PC-3 (cell line): ENCODE measurements around the gene PLCXD1. TPM values are rescaled to one million over a fixed set of nuclear protein-coding genes. Genes with fewer than 3 reads are reported as not detected.

Experiments used
- ATAC-seq: fragments of 200-7000 bp; cut with Tn5 transposase; 2 replicates; pipeline ENCODE4 v1.9.1; 2020; ENCODE audit warnings: mild to moderate bottlenecking, moderate library complexity
- BruUV-seq: library from RNA; stranded (reverse); fragments of 400-500 nt; replicated peaks from 2 replicates; lab custom pipeline; 2021; lab: Mats Ljungman, UMichigan
- CTCF ChIA-PET: fragments of 300-600 bp; sonication (Branson Sonifier 250); formaldehyde crosslinking; loops from one replicate; lab custom pipeline; 2022; ENCODE audit warnings: antibody characterized with exemption; lab: Charles Lee
- POLR2A ChIA-PET: fragments of 300-600 bp; sonication (Branson Sonifier 250); formaldehyde crosslinking; loops from one replicate; lab custom pipeline; 2022; ENCODE audit warnings: antibody characterized with exemption; ENCODE audit not compliant: unreplicated experiment; lab: Charles Lee
- DNase-seq: peaks from one replicate; pipeline ENCODE4 v3.0.0-alpha.2; 2015
- H2AFZ ChIP-seq: fragments of 300-600 bp; sonication (generic); 2 replicates; pipeline ENCODE4 v1.6.0; 2016; ENCODE audit warnings: antibody characterized with exemption, low read length
- H3F3A ChIP-seq: fragments of 300-600 bp; sonication (generic); one replicate; pipeline ENCODE4 v1.6.0; 2017; ENCODE audit warnings: antibody characterized with exemption, low read length, control low read depth, mild to moderate bottlenecking; ENCODE audit not compliant: unreplicated experiment
- H3K27ac ChIP-seq: fragments of 300-600 bp; sonication (generic); 2 replicates; pipeline ENCODE4 v1.5.1; 2016; ENCODE audit warnings: mild to moderate bottlenecking, low read length
- H3K27me3 ChIP-seq: fragments of 300-600 bp; sonication (generic); 2 replicates; pipeline ENCODE4 v1.6.1; 2016; ENCODE audit warnings: low read length, mixed read lengths
- H3K36me3 ChIP-seq: fragments of 300-600 bp; sonication (generic); 2 replicates; pipeline ENCODE4 v1.6.1; 2016; ENCODE audit warnings: low read depth, mixed run types, low read length, mixed read lengths
- H3K4me1 ChIP-seq: fragments of 300-600 bp; sonication (generic); 2 replicates; pipeline ENCODE4 v1.5.1; 2016; ENCODE audit warnings: low read length; ENCODE audit not compliant: insufficient read depth
- H3K4me2 ChIP-seq: fragments of 300-600 bp; sonication (generic); 2 replicates; pipeline ENCODE4 v1.6.0; 2016; ENCODE audit warnings: low read length
- H3K4me3 ChIP-seq: fragments of 300-600 bp; sonication (generic); 2 replicates; pipeline ENCODE4 v1.5.1; 2016; ENCODE audit warnings: mild to moderate bottlenecking, low read length, mixed read lengths
- H3K79me2 ChIP-seq: fragments of 300-600 bp; sonication (generic); 2 replicates; pipeline ENCODE4 v1.6.1; 2017; ENCODE audit warnings: low read length, mixed read lengths
- H3K9ac ChIP-seq: fragments of 300-600 bp; sonication (generic); 2 replicates; pipeline ENCODE4 v1.6.0; 2016; ENCODE audit warnings: mild to moderate bottlenecking, low read length
- H3K9me2 ChIP-seq: fragments of 300-600 bp; sonication (generic); replicated peaks from 2 replicates; pipeline ENCODE4 v1.6.1; 2016; ENCODE audit warnings: mixed run types, low read length, mixed read lengths
- H3K9me3 ChIP-seq: fragments of 300-600 bp; sonication (generic); 2 replicates; pipeline ENCODE4 v1.6.1; 2016; ENCODE audit warnings: low read length, mixed read lengths
- H4K20me1 ChIP-seq: fragments of 300-600 bp; sonication (generic); 2 replicates; pipeline ENCODE4 v1.6.1; 2016; ENCODE audit warnings: low read length, mixed read lengths
- CTCF ChIP-seq: fragments of 300-600 bp; sonication (generic); conservative IDR thresholded peaks from 2 replicates; pipeline ENCODE4 v1.5.1; 2017; ENCODE audit warnings: antibody characterized with exemption, low read depth, mild to moderate bottlenecking, low read length
- EZH2 ChIP-seq: fragments of 300-600 bp; sonication (generic); IDR thresholded peaks from one replicate; pipeline ENCODE4 v1.6.1; 2017; ENCODE audit warnings: antibody characterized with exemption, mild to moderate bottlenecking, low read length; ENCODE audit not compliant: unreplicated experiment
- EZH2phosphoT487 ChIP-seq: fragments of 300-600 bp; sonication (generic); IDR thresholded peaks from 2 replicates; pipeline ENCODE4 v1.6.1; 2018; ENCODE audit warnings: mild to moderate bottlenecking, antibody characterized with exemption, low read length, borderline replicate concordance
- intact Hi-C: fragments of 100-400 bp; cut with micrococcal nuclease; formaldehyde crosslinking; loops from 2 replicates; pipeline ENCODE4 v1.9.0; 2023
- total RNA-seq: library from RNA; depleted of rRNA; stranded (reverse); fragments of >200 nt; gene quantifications from 2 replicates; pipeline ENCODE4 v1.2.3, GENCODE V29; 2014

The PLCXD1 gene
- total RNA-seq, 1 experiment from 2014 or later: 25.7 TPM

GRCh38 chrX:351736-352135 lies 70.6 kb downstream of the PLCXD1 start:
- TF ChIP-seq EZH2 (no peak), EZH2phosphoT487 (no peak), CTCF (no peak)
- Histone ChIP-seq H3K27ac (no peak overlapping the region), H4K20me1 (no peaks in the 10 kb centered on the region), H3K4me3 (no peak overlapping the region), H3K9ac (no peak overlapping the region), H3K27me3 (no peaks in the 10 kb centered on the region), H3K4me2 (no peak overlapping the region), H3F3A (no peaks in the 10 kb centered on the region), H3K9me3 (no peaks in the 10 kb centered on the region), H3K79me2 (0 out of 2 replicates have a peak, but pooled peaks cover 8% of the 10 kb centered on the region), H3K36me3 (no peaks in the 10 kb centered on the region), H3K9me2 (no peaks in the 10 kb centered on the region), H2AFZ (no peak overlapping the region), H3K4me1 (no peaks in the 10 kb centered on the region)
- DNase-seq (no peak), ATAC-seq (no peak)
- intact Hi-C loops: no loop called here
- ChIA-PET CTCF (no interaction called here), POLR2A (no interaction called here)
- BruUV-seq: no TSS peak

- ATAC-seq: no peak
- POLR2A ChIA-PET: no interaction called here
Measured at GRCh38 chrX:352181-352580, 71.0 kb downstream of the PLCXD1 start.

More at GRCh38 chrX:352181-352580, 71.0 kb downstream of the PLCXD1 start:
- intact Hi-C loops: no loop called here
- Histone ChIP-seq H4K20me1 (no peaks in the 10 kb centered on the region), H3K9me3 (no peaks in the 10 kb centered on the region), H2AFZ (no peak overlapping the region), H3K4me1 (peaks cover under 1% of the 10 kb centered on the region), H3F3A (no peaks in the 10 kb centered on the region), H3K27me3 (no peaks in the 10 kb centered on the region), H3K79me2 (0 out of 2 replicates have a peak, but pooled peaks cover 8% of the 10 kb centered on the region), H3K9me2 (no peaks in the 10 kb centered on the region), H3K4me3 (no peak overlapping the region), H3K36me3 (no peaks in the 10 kb centered on the region), H3K9ac (no peak overlapping the region), H3K4me2 (no peak overlapping the region), H3K27ac (no peak overlapping the region)
- no TSS peak for BruUV-seq
- DNase-seq: no peak
- CTCF ChIA-PET: no interaction called here
- TF ChIP-seq EZH2phosphoT487 (no peak), EZH2 (no peak), CTCF (no peak)
